DOHH2 (cell line): ENCODE measurements around the gene PIP5K1C.

Source experiments
- H3F3A ChIP-seq: fragments of 200-600 bp; sonication (generic), shearing (Covaris generic); 2 replicates; pipeline ENCODE4 v1.6.0; 2016; ENCODE audit warnings: antibody characterized with exemption, mild to moderate bottlenecking; ENCODE audit not compliant: control insufficient read depth, insufficient read depth
- H3K27ac ChIP-seq: fragments of 200-600 bp; sonication (generic); 2 replicates; pipeline ENCODE4 v1.5.1; 2014; ENCODE audit warnings: low read depth, mild to moderate bottlenecking, low read length, moderate library complexity
- H3K27me3 ChIP-seq: fragments of 200-600 bp; sonication (generic); 2 replicates; pipeline ENCODE4 v1.6.1; 2014; ENCODE audit warnings: mild to moderate bottlenecking, low read length, mixed read lengths; ENCODE audit not compliant: control insufficient read depth
- H3K36me3 ChIP-seq: fragments of 200-600 bp; sonication (generic); 2 replicates; pipeline ENCODE4 v1.6.1; 2014; ENCODE audit warnings: mild to moderate bottlenecking, low read length, moderate library complexity, mixed read lengths; ENCODE audit not compliant: control insufficient read depth
- H3K4me1 ChIP-seq: fragments of 200-600 bp; sonication (generic); 2 replicates; pipeline ENCODE4 v1.6.1; 2014; ENCODE audit warnings: mild to moderate bottlenecking, low read length, mixed read lengths; ENCODE audit not compliant: control insufficient read depth
- H3K4me2 ChIP-seq: fragments of 200-600 bp; sonication (generic); 2 replicates; pipeline ENCODE4 v1.6.0; 2014; ENCODE audit warnings: mild to moderate bottlenecking, low read length, moderate library complexity
- H3K4me3 ChIP-seq: fragments of 200-600 bp; sonication (generic); 2 replicates; pipeline ENCODE4 v1.5.1; 2014; ENCODE audit warnings: mild to moderate bottlenecking, low read length, mixed read lengths
- H3K79me2 ChIP-seq: fragments of 200-600 bp; sonication (generic); 2 replicates; pipeline ENCODE4 v1.6.1; 2014; ENCODE audit warnings: mild to moderate bottlenecking, low read length, mixed read lengths; ENCODE audit not compliant: control insufficient read depth
- H3K9me2 ChIP-seq: fragments of 200-600 bp; sonication (generic); replicated peaks from 2 replicates; pipeline ENCODE4 v1.6.1; 2014; ENCODE audit warnings: mild to moderate bottlenecking, low read length, mixed read lengths; ENCODE audit not compliant: control insufficient read depth
- H3K9me3 ChIP-seq: fragments of 200-600 bp; sonication (generic); 2 replicates; pipeline ENCODE4 v1.6.1; 2014; ENCODE audit warnings: antibody characterized with exemption, low read length, mixed read lengths; ENCODE audit not compliant: control insufficient read depth, insufficient read depth
- H4K20me1 ChIP-seq: fragments of 200-600 bp; sonication (generic); 2 replicates; pipeline ENCODE4 v1.6.0; 2014; ENCODE audit warnings: low read depth, mild to moderate bottlenecking, antibody characterized with exemption, low read length, moderate library complexity; ENCODE audit not compliant: control insufficient read depth, insufficient read depth
- EZH2phosphoT487 ChIP-seq: fragments of 200-600 bp; sonication (generic); IDR thresholded peaks from 2 replicates; pipeline ENCODE4 v1.6.1; 2017; ENCODE audit warnings: borderline replicate concordance, mild to moderate bottlenecking, antibody characterized with exemption, low read length, moderate library complexity, mixed read lengths
- TF ChIP-seq, protein P1 (sequence below): fragments of 200-600 bp; sonication (generic); IDR thresholded peaks from one replicate; pipeline ENCODE4 v1.5.1; 2014; ENCODE audit warnings: antibody characterized with exemption, mild to moderate bottlenecking, low read depth, low read length; ENCODE audit not compliant: poor library complexity, severe bottlenecking

PIP5K1C gene

DNA sequence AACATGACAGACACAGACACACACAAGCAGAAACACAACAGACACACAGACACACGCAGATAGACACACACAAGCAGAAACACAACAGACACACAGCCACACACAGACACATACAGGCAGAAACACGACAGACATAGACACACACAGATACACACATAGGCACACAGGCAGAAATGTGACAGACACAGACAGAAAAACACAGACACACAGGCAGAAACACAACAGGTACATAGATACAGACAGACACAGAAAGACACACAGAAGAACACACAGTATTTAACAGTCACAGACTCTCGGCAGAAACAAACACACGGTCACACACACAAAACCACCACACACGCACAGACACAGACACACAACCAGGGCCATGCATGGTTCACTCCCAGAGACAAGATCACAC lies 94.5 kb downstream of the PIP5K1C start:
- Histone ChIP-seq H4K20me1 (no peaks in the 10 kb centered on the region), H3K4me1 (peaks cover 43% of the 10 kb centered on the region), H3K4me2 (peak overlapping the region; percentile 45; the same call in 1 of the 2 replicates), H3K9me2 (no peaks in the 10 kb centered on the region), H3K36me3 (peaks cover 7% of the 10 kb centered on the region; the same call in 1 of the 2 replicates), H3K79me2 (no peaks in the 10 kb centered on the region), H3K9me3 (no peaks in the 10 kb centered on the region), H3K4me3 (no peak overlapping the region), H3K27ac (no peak overlapping the region), H3F3A (no peaks in the 10 kb centered on the region), H3K27me3 (peaks cover 24% of the 10 kb centered on the region)
- TF ChIP-seq, protein P1, sequence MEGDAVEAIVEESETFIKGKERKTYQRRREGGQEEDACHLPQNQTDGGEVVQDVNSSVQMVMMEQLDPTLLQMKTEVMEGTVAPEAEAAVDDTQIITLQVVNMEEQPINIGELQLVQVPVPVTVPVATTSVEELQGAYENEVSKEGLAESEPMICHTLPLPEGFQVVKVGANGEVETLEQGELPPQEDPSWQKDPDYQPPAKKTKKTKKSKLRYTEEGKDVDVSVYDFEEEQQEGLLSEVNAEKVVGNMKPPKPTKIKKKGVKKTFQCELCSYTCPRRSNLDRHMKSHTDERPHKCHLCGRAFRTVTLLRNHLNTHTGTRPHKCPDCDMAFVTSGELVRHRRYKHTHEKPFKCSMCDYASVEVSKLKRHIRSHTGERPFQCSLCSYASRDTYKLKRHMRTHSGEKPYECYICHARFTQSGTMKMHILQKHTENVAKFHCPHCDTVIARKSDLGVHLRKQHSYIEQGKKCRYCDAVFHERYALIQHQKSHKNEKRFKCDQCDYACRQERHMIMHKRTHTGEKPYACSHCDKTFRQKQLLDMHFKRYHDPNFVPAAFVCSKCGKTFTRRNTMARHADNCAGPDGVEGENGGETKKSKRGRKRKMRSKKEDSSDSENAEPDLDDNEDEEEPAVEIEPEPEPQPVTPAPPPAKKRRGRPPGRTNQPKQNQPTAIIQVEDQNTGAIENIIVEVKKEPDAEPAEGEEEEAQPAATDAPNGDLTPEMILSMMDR, result no peak
- TF ChIP-seq EZH2phosphoT487, result no peak

DNA sequence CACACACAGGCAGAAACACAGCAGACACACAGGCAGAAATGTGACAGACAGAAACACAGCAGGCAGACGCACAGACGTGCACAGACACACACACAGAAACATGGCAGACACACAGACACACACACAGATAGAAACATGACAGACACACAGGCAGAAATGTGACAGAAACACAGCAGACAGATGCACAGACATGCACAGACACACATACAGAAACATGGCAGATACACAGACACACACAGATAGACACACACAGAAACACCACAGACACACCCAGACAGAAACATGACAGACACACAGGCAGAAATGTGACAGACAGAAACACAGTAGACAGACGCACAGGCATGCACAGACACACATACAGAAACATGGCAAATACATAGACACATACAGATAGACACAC lies 94.9 kb downstream of the PIP5K1C start:
- H3K4me3 ChIP-seq, result 0 out of 2 replicates have a peak overlapping the region, but pooled peaks have one; percentile 3
- H3K4me1 ChIP-seq, result peaks cover 43% of the 10 kb centered on the region
- peak overlapping the region; percentile 39 for H3K4me2 ChIP-seq
- H3K9me2 ChIP-seq, result no peaks in the 10 kb centered on the region
- H3F3A ChIP-seq, result no peaks in the 10 kb centered on the region
- H3K27me3 ChIP-seq, result peaks cover 24% of the 10 kb centered on the region
- no peaks in the 10 kb centered on the region for H3K9me3 ChIP-seq
- H3K36me3 ChIP-seq, result peaks cover 5% of the 10 kb centered on the region; the same call in 1 of the 2 replicates
- no peaks in the 10 kb centered on the region for H3K79me2 ChIP-seq
- no peak for TF ChIP-seq EZH2phosphoT487
- no peaks in the 10 kb centered on the region for H4K20me1 ChIP-seq
- H3K27ac ChIP-seq, result no peak overlapping the region

DNA sequence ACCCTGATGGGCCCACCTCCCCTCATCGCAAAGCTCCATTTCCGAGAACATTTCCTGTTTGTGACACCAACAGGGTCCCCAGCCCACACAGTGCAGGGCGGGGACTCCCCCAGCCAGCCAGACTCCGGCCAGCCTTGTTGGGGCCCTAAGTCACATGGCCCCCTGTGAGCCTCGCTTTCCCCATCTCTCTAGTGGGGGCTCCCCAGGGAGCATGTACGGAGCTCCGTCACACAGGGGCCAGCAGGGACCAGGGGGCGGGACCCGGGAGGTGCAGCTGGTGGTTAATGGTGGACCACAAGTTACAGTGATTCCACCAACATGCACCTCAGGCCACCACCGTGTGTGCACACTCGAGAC lies 95.3 kb downstream of the PIP5K1C start:
- Histone ChIP-seq H3K27ac (no peak overlapping the region), H3K27me3 (peaks cover 24% of the 10 kb centered on the region), H4K20me1 (no peaks in the 10 kb centered on the region), H3K9me3 (no peaks in the 10 kb centered on the region), H3K4me2 (peak overlapping the region; percentile 39), H3F3A (no peaks in the 10 kb centered on the region), H3K9me2 (no peaks in the 10 kb centered on the region), H3K79me2 (no peaks in the 10 kb centered on the region), H3K36me3 (peaks cover 3% of the 10 kb centered on the region; the same call in 1 of the 2 replicates), H3K4me1 (peaks cover 43% of the 10 kb centered on the region), H3K4me3 (peak overlapping the region; percentile 3; the same call in 1 of the 2 replicates)
- TF ChIP-seq, protein P1, result no peak
- TF ChIP-seq EZH2phosphoT487, result no peak

DNA sequence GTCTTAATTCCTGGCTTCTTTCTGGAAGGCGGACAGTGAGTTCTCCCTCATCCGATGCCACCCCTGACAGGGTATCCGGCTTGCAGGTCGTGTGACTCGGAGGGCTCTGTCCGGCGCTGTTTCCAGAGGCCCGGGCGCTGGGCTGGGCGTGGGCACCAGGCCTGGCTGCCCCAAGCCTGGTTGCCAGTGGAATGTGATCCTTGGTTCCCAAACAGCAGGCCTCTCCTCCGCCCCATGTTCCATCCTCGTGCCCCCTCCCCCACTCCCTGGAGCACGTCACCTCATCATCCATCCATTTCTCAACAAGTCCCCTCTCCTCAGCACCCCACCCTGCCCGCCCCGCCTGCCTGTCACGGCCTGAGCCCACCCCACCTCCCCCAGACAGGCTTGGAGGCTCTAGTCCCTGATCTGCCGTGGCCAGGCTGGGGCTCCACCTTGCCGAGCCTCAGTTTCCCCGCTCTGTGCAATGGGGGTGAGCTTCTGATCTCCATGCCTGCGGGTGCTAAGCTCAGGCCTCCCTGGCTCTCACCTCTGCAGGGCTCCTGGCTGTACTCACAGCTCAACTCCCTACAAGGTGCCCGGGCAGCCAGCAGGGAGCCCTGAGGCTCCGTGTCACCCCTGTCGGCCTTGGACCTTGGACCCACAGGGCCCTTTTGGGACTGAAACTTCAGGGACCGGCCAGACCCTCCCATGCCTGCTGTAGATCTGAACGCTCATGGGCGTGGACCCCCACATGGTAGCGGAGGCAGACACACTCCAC lies 95.9 kb downstream of the PIP5K1C start:
- Histone ChIP-seq H3K36me3 (no peaks in the 10 kb centered on the region; the same call in 1 of the 2 replicates), H3K9me3 (no peaks in the 10 kb centered on the region), H3K9me2 (no peaks in the 10 kb centered on the region), H3F3A (no peaks in the 10 kb centered on the region), H3K27me3 (peaks cover 24% of the 10 kb centered on the region), H3K27ac (no peak overlapping the region), H3K4me3 (peak overlapping the region; percentile 3; the same call in 1 of the 2 replicates), H3K4me1 (peaks cover 45% of the 10 kb centered on the region), H3K79me2 (no peaks in the 10 kb centered on the region), H3K4me2 (peak overlapping the region; percentile 39), H4K20me1 (no peaks in the 10 kb centered on the region)
- no peak for TF ChIP-seq EZH2phosphoT487
- TF ChIP-seq, protein P1, result no peak
